Keratinocyte (primary cell): ENCODE data around the gene ARL4D.

Source experiments
- EZH2 ChIP-seq: IDR thresholded peaks from one replicate; pipeline ENCODE4 v1.6.1; 2012; ENCODE audit warnings: inconsistent platforms, mild to moderate bottlenecking, low read length, moderate library complexity
- TF ChIP-seq, protein P1 (sequence below), 3 experiments: IDR thresholded peaks in 1 of 3; conservative IDR thresholded peaks in 1 of 3; optimal IDR thresholded peaks in 1 of 3; 2 replicates in 2 of 3; 3 replicates in 1 of 3; pipeline versions ENCODE3 to v1.5.1; 2011; ENCODE audit warnings: low read length in 3 of 3, mild to moderate bottlenecking in 3 of 3, moderate library complexity in 2 of 3, control low read depth in 1 of 3, inconsistent platforms in 1 of 3; ENCODE audit not compliant: insufficient read depth in 2 of 3; ENCODE audit errors: extremely low read depth in 1 of 3

DNA sequence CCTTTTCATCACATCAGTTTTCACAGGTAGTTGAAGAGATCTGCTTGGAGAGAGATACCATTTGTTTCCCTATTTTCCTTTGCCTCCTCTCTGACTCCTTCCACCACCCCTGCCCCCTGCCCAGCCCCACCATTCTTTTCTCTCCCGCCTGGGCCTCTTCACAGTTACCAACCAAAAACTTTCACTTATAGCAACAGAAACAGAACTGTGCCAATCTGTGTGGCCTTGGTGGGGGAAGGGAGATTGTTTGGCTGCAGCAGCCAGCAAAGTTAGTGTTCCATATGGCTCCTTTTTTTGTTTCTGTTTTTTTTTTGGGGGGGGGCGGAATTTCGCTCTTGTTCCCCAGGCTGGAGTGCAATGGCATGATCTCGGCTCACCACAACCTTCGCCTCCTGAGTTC lies 17.2 kb upstream of the ARL4D start:
- no peak for TF ChIP-seq EZH2
- TF ChIP-seq, protein P1, sequence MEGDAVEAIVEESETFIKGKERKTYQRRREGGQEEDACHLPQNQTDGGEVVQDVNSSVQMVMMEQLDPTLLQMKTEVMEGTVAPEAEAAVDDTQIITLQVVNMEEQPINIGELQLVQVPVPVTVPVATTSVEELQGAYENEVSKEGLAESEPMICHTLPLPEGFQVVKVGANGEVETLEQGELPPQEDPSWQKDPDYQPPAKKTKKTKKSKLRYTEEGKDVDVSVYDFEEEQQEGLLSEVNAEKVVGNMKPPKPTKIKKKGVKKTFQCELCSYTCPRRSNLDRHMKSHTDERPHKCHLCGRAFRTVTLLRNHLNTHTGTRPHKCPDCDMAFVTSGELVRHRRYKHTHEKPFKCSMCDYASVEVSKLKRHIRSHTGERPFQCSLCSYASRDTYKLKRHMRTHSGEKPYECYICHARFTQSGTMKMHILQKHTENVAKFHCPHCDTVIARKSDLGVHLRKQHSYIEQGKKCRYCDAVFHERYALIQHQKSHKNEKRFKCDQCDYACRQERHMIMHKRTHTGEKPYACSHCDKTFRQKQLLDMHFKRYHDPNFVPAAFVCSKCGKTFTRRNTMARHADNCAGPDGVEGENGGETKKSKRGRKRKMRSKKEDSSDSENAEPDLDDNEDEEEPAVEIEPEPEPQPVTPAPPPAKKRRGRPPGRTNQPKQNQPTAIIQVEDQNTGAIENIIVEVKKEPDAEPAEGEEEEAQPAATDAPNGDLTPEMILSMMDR (optimal IDR thresholded peaks at IDR 0.05 in 1 of 3, IDR thresholded peaks at IDR 0.05 in 1 of 3, conservative IDR thresholded peaks at IDR 0.05 in 1 of 3; ENCODE audit: extremely low read depth in 1 of 3, insufficient read depth in 2 of 3, low read length in 3 of 3) = no peak
